Measurements from ENCODE around the gene SERPINF2. TPM values are rescaled to one million over a fixed set of nuclear protein-coding genes. Genes with fewer than 3 reads are reported as not detected.

Gene SERPINF2
- total RNA-seq, 2 donors from 2014 or later: 0.36 TPM; not detected in 1

DNA sequence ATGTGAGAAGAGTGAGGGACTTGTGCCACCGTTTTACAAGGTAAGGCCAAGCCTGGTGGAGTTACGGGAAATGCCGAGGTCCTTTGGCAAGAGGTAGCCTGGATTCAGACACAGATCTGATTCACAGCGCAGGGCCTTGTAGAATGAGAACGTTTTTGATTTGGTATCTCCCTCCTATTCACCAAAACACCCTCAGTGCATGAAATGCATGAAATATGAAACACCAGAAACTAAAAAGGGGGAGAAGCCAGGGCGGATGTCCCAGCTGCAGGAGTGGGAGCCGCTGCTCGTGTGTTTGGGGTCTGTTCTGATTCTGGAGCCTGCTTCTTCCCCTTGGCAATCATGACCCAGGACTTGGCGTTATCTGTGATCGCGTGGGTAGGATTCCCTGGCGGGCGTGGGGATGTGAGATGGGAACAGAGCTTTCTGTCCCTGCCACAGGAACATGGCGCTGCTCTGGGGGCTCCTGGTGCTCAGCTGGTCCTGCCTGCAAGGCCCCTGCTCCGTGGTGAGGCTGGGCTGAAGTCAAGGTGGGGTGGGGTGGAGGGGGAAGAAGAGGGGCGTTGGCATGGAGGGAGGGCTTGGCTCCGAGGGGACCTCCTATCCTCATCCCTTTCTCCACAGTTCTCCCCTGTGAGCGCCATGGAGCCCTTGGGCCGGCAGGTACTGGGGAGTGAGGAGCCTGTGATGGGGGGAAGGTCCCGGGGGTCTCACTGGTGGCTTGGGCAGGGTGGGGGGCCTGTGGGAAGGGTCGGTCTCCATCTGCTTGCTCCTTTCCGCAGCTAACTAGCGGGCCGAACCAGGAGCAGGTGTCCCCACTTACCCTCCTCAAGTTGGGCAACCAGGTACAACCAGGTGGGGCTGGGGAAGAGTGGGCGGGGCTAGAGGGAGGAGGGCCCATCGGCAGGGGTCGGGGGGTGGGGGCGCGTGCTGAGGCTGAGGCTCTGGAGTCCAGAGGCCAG, 2.2 kb downstream of the SERPINF2 start:
- Mint-ChIP-seq H3K27ac (no peak overlapping the region), H3K36me3 (no peaks in the 10 kb centered on the region), H3K9me3 (no peaks in the 10 kb centered on the region)
- no peak for DNase-seq (ENCODE audit: low spot score in 2 of 2)
- ATAC-seq: no peak

GRCh38 chr17:1745513-1746020, 2.9 kb downstream of the SERPINF2 start:
- Mint-ChIP-seq H3K27ac (no peak overlapping the region), H3K9me3 (no peaks in the 10 kb centered on the region), H3K36me3 (no peaks in the 10 kb centered on the region)
- DNase-seq (ENCODE audit: low spot score in 2 of 2): no peak
- no peak for ATAC-seq

- H3K27ac Mint-ChIP-seq: no peak overlapping the region
- DNase-seq (ENCODE audit: low spot score in 2 of 2) (no peak), ATAC-seq (no peak)
- no peaks in the 10 kb centered on the region for H3K36me3 Mint-ChIP-seq
- H3K9me3 Mint-ChIP-seq: no peaks in the 10 kb centered on the region
Measured at GRCh38 chr17:1746975-1747543, 4.4 kb downstream of the SERPINF2 start.

DNA sequence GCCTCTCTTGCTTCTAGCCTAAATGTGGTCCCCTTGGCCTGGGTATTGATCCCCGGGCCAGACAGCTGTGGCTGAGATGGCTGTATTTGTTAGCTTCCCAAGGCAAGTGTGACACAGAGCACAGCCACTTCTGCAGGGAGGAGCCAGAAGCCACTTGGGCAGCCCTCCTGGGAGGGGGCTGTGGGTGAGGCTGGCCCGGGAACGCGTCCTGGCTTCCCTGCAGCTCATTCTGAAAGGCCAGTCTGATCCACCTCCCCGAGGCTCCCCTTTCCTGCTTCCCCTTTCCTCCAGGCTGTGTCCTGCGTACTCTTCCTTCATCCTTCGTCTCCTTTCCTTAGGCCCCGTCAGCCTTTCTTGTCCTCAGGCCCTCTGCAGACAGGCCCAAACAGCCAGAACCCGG, 8.0 kb downstream of the SERPINF2 start:
- H3K36me3 Mint-ChIP-seq: no peaks in the 10 kb centered on the region
- DNase-seq (ENCODE audit: low spot score in 2 of 2) (no peak), ATAC-seq (no peak)
- no peak overlapping the region for H3K27ac Mint-ChIP-seq
- no peaks in the 10 kb centered on the region for H3K9me3 Mint-ChIP-seq

- no peaks in the 10 kb centered on the region for H3K9me3 Mint-ChIP-seq
- no peak for DNase-seq (ENCODE audit: low spot score in 2 of 2)
- no peak for ATAC-seq
- no peak overlapping the region for H3K27ac Mint-ChIP-seq
- no peaks in the 10 kb centered on the region for H3K36me3 Mint-ChIP-seq
Measured at GRCh38 chr17:1752425-1753262, 10.0 kb downstream of the SERPINF2 start.

- Mint-ChIP-seq H3K27ac (no peak overlapping the region), H3K36me3 (no peaks in the 10 kb centered on the region), H3K9me3 (no peaks in the 10 kb centered on the region)
- ATAC-seq (no peak), DNase-seq (ENCODE audit: low spot score in 2 of 2) (no peak)
Measured at GRCh38 chr17:1753767-1754429, 11.2 kb downstream of the SERPINF2 start.

DNA sequence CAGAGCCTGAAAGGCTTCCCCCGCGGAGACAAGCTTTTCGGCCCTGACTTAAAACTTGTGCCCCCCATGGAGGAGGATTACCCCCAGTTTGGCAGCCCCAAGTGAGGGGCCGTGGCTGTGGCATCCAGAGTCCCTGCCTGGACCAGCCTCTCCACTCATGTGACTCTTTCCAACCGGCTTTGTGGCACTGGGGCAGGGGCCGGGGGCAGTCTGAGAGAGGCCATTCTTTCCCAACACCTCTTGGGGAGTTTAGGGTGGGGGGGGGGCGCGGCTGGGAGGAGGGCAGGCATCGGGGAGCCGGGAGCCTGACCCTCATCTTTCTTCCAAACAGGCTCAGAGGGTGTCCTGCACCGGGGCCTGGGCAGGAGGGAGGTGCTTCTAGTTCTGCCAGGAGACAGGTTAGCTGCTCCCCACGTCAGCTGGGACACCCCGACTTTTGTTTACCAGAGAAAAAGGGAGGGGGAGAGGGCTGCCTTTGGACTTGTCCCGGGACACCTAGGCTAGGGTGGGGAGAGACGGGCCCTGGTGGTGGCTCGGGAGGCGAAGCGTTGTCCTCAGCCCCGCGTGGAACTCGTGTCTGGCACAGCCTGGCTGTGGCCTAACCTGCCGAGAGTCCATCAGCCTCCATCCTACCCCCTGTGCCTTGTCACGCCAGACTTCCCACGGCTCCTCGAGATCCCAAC, 11.9 kb downstream of the SERPINF2 start:
- H3K36me3 Mint-ChIP-seq: no peaks in the 10 kb centered on the region

DNA sequence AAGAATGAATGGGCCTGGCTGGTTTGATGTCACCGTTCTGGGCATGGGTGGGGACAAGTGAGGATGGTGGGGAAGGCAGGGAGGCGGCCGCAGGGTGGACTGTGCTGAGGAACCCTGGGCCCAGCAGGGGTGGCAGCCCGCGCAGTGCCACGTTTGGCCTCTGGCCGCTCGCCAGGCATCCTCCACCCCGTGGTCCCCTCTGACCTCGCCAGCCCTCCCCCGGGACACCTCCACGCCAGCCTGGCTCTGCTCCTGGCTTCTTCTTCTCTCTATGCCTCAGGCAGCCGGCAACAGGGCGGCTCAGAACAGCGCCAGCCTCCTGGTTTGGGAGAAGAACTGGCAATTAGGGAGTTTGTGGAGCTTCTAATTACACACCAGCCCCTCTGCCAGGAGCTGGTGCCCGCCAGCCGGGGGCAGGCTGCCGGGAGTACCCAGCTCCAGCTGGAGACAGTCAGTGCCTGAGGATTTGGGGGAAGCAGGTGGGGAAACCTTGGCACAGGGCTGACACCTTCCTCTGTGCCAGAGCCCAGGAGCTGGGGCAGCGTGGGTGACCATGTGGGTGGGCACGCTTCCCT, 12.7 kb downstream of the SERPINF2 start:
- Mint-ChIP-seq H3K9me3 (no peaks in the 10 kb centered on the region), H3K27ac (no peak overlapping the region), H3K36me3 (no peaks in the 10 kb centered on the region)
- ATAC-seq (no peak), DNase-seq (ENCODE audit: low spot score in 2 of 2) (no peak)

More for the DNA sequence above, 11.9 kb downstream of the SERPINF2 start:
- ATAC-seq (no peak), DNase-seq (ENCODE audit: low spot score in 2 of 2) (no peak)
- Mint-ChIP-seq H3K9me3 (no peaks in the 10 kb centered on the region), H3K27ac (no peak overlapping the region)

DNA sequence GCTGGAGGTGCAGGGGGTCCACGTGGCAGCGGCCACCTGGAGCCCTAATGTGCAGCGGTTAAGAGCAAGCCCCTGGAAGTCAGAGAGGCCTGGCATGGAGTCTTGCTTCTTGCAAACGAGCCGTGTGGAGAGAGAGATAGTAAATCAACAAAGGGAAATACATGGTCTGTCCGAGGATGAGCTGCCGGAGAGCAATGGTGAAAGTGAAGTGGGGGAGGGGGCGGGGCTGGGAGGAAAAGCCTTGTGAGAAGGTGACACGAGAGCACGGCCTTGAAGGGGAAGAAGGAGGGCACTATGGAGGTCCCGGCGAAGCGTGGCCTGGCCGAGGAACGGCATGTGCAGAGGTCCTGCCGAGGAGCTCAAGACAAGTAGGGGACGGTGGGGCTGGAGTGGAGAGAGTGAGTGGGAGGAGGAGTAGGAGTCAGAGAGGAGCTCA, 13.2 kb downstream of the SERPINF2 start:
- no peak for DNase-seq (ENCODE audit: low spot score in 2 of 2)
- ATAC-seq: no peak
- H3K27ac Mint-ChIP-seq: peak overlapping the region in 1 of 2 donors; percentile 72
- no peaks in the 10 kb centered on the region for H3K36me3 Mint-ChIP-seq
- no peaks in the 10 kb centered on the region for H3K9me3 Mint-ChIP-seq

DNA sequence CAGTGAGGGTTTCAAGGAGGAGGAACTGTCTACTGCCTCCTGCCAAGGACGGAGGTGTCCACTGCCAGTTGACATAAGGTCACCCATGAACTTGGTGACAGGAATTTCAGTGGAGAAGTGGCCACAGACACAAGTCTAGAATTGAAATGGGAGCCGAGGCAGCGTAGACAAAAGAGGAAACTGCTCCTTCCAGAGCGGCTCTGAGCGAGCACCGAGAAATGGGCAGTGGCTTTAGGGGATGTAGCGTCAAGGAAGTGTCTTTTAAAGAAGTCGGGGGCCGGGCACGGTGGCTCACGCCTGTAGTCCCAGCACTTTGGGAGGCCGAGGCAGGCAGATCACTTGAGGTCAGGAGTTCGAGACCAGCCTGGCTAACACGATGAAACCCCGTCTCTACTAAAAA, 16.1 kb downstream of the SERPINF2 start:
- no peak for ATAC-seq
- no peak overlapping the region for H3K27ac Mint-ChIP-seq
- no peaks in the 10 kb centered on the region for H3K36me3 Mint-ChIP-seq
- DNase-seq (ENCODE audit: low spot score in 2 of 2): no peak
- no peaks in the 10 kb centered on the region for H3K9me3 Mint-ChIP-seq

GRCh38 chr17:1759529-1759928, 16.9 kb downstream of the SERPINF2 start:
- Mint-ChIP-seq H3K36me3 (no peaks in the 10 kb centered on the region), H3K27ac (no peak overlapping the region), H3K9me3 (no peaks in the 10 kb centered on the region)
- no peak for ATAC-seq
- DNase-seq (ENCODE audit: low spot score in 2 of 2): no peak

GRCh38 chr17:1762233-1762900, 19.7 kb downstream of the SERPINF2 start:
- Mint-ChIP-seq H3K9me3 (no peaks in the 10 kb centered on the region), H3K36me3 (no peaks in the 10 kb centered on the region), H3K27ac (no peak overlapping the region)
- DNase-seq (ENCODE audit: low spot score in 2 of 2): no peak
- peak in 1 of 2 donors; percentile 16 for ATAC-seq

GRCh38 chr17:1762901-1763898, 20.5 kb downstream of the SERPINF2 start:
- no peak for DNase-seq (ENCODE audit: low spot score in 2 of 2)
- ATAC-seq: peak in 1 of 2 donors; percentile 29
- Mint-ChIP-seq H3K27ac (peak overlapping the region in 1 of 2 donors; percentile 29), H3K9me3 (no peaks in the 10 kb centered on the region), H3K36me3 (no peaks in the 10 kb centered on the region)

DNA sequence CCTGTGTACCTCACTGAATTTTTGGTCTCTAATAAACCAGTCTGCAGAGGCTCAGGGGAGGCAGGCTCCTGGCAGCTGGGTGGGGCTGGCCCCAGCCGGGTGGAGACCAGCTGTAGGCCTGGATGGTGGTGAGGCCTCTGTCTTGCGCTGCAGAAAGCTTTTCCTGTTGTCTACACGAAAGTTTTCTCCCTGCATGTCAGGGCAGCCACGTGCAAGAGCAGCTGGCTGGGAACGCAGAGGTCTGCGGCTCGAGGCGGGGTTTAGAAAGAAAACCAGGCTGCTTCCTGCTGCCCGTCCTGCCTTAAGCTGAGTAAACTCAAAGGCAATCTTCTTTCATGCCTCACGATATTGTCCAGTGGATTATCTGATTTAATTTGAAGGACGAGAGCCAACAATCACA, 21.6 kb downstream of the SERPINF2 start:
- Mint-ChIP-seq H3K27ac (peak overlapping the region; percentile 29 to 65), H3K36me3 (no peaks in the 10 kb centered on the region), H3K9me3 (no peaks in the 10 kb centered on the region)
- peak in 1 of 2 donors; percentile 23 for DNase-seq (ENCODE audit: low spot score in 2 of 2)
- ATAC-seq: peak; percentile 45 to 71

Data from activated naive CD4-positive, alpha-beta T cell treated with anti-CD3 and anti-CD28 coated beads, Interleukin-2, amount 50 U/mL, for 72 hours (primary cell).